ENCODE measurements around the gene GAB3. TPM values are rescaled to one million over a fixed set of nuclear protein-coding genes. Genes with fewer than 3 reads are reported as not detected.

Gene GAB3
- total and polyA plus RNA-seq, 5 experiments from 2014 or later: 0.77 to 10.0 (median 5.2) TPM

DNA sequence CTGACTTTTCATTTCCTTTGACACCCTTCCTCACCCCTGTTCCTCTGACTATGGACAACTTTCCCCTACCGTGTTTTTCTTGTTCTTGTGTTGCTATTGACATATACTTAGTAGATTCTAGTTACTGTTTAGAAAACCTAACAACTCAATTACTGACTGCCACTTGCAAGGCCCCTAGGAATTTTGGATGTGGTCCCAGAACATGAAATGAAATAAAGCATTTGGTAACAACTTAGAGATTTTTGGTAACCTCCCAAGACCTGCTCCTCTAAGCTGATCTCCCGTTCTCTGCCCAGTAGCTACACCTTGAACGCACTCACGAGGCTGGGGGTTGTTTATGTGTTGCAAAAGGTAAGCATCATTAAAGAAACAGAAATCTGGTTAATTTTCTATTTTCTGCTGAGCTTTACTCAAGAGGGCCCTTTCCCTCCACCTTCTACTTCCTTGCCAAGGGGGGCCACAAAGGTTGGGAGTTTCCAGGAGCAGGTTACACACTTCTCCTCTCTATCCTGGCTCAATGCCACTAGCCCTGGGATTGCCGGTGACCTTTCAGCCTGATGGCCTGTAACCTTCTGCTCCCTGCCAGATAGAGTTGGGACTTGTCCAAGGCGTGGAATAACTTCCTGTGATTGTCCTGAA lies 20.5 kb downstream of the GAB3 start:
- ATAC-seq (no peak), DNase-seq (no peak)
- H3K4me3 Mint-ChIP-seq: peak overlapping the region in 3 of 10 donors; percentile 34 to 60 (median 49)
- H3K27ac Mint-ChIP-seq: peak overlapping the region in 7 of 10 donors; percentile 3 to 97 (median 83)
- H3K36me3 Mint-ChIP-seq: no peaks in the 10 kb centered on the region
- no peaks in the 10 kb centered on the region for H3K27me3 Mint-ChIP-seq
- no peaks in the 10 kb centered on the region for H3K9me3 Mint-ChIP-seq
- peaks cover 31 to 99% (median 86%) of the 10 kb centered on the region in 4 donors for H3K4me1 Mint-ChIP-seq
- POLR2A ChIA-PET: interaction anchor here (2.4 to 2.5 kb wide), 2 partner anchors 16 to 20 kb away, joined by 5 to 13 read pairs; partner anchors contain the start of gene GAB3

DNA sequence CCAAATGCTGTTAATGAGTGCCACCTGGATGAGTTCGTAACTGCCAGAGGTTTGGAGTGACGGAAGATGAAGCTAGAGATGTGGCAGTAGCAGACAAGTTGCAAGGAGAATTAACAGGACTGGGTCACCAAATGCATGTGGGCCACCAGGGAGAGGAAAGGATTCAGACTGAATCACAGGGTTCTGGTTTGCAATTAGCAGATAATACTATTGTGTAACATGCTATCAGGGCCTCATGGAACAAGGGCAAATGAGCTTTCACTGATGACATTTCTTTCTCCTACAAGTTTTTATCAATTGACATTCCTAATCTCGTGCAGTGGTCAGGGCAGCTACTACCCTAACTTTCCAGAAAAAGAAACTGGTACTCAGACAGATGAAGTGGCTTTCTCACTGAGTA lies 21.4 kb downstream of the GAB3 start:
- no peak for ATAC-seq
- POLR2A ChIA-PET: interaction anchor here (1.3 kb wide), 1 partner anchor 19 kb away, joined by 3 read pairs; no protein-coding TSS in a partner anchor
- H3K4me3 Mint-ChIP-seq: no peak overlapping the region
- H3K36me3 Mint-ChIP-seq: no peaks in the 10 kb centered on the region
- no peaks in the 10 kb centered on the region for H3K9me3 Mint-ChIP-seq
- peak overlapping the region in 7 of 10 donors; percentile 6 to 97 (median 49) for H3K27ac Mint-ChIP-seq
- DNase-seq: no peak
- H3K4me1 Mint-ChIP-seq: peaks cover 32 to 99% (median 89%) of the 10 kb centered on the region in 4 donors
- H3K27me3 Mint-ChIP-seq: no peaks in the 10 kb centered on the region

DNA sequence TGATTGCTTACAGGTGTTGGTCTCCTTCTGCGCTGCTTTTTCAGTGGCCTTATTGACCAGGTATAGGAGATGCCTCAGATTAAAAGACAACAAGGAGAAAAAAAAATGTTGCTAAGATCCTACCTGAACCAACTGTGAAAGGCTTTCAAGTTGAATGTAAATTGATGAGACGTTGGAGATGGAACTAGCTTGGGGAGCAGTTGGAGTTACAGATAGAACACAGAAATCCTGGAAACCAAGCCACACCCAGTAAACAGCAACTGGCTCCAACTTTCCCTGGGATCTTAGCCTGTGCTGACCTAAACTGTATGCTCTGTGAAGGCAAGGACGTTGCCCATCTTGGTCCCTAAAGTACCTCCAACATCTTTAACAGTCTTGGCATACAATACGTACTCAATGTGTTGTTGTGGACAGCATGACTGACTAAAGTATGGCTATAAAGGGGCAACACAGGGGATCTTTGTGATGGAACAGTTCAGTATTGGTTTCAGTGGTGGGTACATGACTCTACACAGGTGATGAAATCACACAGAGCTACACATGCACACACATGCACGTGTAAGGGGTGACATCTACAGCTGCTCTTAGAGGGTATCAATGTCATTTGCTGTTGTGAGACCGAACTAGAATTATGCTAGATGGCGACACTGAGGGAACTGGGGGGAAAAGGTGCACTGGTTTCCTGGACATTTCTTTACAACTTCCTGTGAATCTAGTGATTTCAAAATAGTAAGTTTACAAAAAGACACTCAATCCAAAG lies 22.3 kb downstream of the GAB3 start:
- Mint-ChIP-seq H3K27ac (peak overlapping the region in 4 of 10 donors; percentile 33 to 97 (median 86)), H3K36me3 (no peaks in the 10 kb centered on the region), H3K4me1 (peaks cover 31 to 97% (median 84%) of the 10 kb centered on the region in 4 donors), H3K9me3 (no peaks in the 10 kb centered on the region), H3K4me3 (no peak overlapping the region), H3K27me3 (no peaks in the 10 kb centered on the region)
- POLR2A ChIA-PET: interaction anchor here (1.3 kb wide), 1 partner anchor 20 kb away, joined by 3 read pairs; no protein-coding TSS in a partner anchor
- DNase-seq (no peak), ATAC-seq (no peak)

DNA sequence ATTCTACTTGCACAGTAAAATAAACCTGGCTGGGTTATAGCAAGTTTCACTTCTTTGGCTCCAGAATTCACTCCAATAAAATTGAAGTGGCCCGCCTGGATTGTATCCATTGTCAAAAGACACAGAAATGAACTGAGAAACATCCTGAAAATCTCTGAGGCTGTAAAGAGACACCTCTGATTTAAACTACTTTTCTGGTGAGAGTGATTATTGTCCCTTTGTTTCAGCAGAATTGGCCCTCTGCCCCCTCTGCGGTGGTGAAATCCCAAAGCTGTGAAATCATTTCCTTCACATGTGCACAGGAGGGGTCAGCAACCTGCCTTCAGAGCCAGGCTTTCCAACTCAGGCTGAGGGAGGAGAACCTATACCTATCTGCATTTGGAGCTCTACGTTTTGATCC lies 23.0 kb downstream of the GAB3 start:
- H3K27ac Mint-ChIP-seq: peak overlapping the region in 2 of 10 donors; percentile 53 to 97
- H3K4me1 Mint-ChIP-seq: peaks cover 29 to 97% (median 85%) of the 10 kb centered on the region in 4 donors
- POLR2A ChIA-PET: interaction anchor here (1.3 kb wide), 1 partner anchor 21 kb away, joined by 3 read pairs; no protein-coding TSS in a partner anchor
- DNase-seq (no peak), ATAC-seq (no peak)
- H3K9me3 Mint-ChIP-seq: no peaks in the 10 kb centered on the region
- no peak overlapping the region for H3K4me3 Mint-ChIP-seq
- H3K27me3 Mint-ChIP-seq: no peaks in the 10 kb centered on the region
- H3K36me3 Mint-ChIP-seq: no peaks in the 10 kb centered on the region

DNA sequence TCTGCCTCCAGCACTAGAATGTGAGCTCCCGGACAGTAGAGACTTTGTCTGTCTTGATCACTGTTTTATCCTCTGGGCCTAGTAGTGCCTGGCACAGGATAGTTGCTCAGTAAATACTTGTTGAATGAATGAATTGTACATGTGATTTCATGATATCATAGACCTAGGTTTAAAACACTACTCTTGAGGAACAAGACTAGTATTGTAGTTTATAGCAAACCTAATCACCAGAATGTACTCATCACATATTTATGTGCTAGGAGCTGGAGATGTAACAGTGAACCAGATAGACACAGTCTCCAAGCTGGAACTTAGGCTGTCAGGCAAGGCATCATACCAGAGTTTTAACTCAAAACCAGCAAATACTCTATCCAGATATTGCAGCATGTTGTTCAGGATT lies 23.5 kb downstream of the GAB3 start:
- Mint-ChIP-seq H3K27ac (peak overlapping the region in 4 of 10 donors; percentile 25 to 97 (median 67)), H3K27me3 (no peaks in the 10 kb centered on the region), H3K4me3 (no peak overlapping the region), H3K36me3 (no peaks in the 10 kb centered on the region), H3K9me3 (no peaks in the 10 kb centered on the region), H3K4me1 (peaks cover 27 to 93% (median 80%) of the 10 kb centered on the region in 4 donors)
- no peak for DNase-seq
- POLR2A ChIA-PET: no interaction called here
- ATAC-seq: no peak

DNA sequence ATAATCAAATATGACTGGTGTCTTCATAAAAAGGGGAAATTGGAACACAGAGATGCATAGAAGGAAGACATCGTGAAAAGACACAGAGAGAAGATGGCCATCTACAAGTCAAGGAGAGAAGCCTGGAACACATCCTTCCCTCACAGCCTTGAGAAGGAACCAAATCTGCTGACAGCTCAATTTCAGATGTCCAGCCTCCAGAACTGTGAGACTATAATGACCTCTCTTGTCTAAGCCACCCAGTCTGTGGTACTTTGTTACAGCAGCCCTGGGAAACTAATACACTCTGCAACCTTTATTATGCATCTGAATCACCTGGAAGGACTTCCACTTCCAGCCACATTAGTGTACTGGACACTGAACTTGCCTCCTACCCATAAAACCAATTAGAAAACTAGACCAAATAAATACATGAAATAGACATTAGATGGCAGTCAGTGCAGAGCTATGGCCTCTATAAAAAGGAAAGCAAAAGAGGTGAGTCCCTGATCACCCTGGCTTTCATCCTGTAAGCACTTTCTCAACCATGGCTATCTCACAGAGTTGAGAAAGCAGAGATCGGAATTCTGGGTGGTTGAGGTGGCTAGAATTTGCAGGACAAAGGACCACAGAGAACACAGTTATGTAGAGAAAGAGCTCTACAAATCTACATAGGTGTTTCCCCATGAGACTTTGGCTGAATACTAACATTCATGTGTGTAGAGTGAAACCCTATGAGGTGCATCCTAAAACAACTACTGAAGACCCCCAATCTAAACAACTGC lies 25.7 kb downstream of the GAB3 start:
- Mint-ChIP-seq H3K4me3 (peak overlapping the region in 2 of 10 donors; percentile 7 to 24), H3K36me3 (peaks cover 0 to 1% (median 0%) of the 10 kb centered on the region in 3 donors), H3K4me1 (peaks cover 14 to 81% (median 58%) of the 10 kb centered on the region in 4 donors), H3K27ac (peak overlapping the region in 6 of 10 donors; percentile 34 to 97 (median 63)), H3K9me3 (peaks cover 0 to 3% (median 0%) of the 10 kb centered on the region in 9 donors), H3K27me3 (no peaks in the 10 kb centered on the region)
- ATAC-seq (peak in 1 of 2 donors; percentile 37), DNase-seq (no peak)
- POLR2A ChIA-PET: interaction anchor here (2.0 kb wide), 1 partner anchor 22 kb away, joined by 7 read pairs; no protein-coding TSS in a partner anchor

DNA sequence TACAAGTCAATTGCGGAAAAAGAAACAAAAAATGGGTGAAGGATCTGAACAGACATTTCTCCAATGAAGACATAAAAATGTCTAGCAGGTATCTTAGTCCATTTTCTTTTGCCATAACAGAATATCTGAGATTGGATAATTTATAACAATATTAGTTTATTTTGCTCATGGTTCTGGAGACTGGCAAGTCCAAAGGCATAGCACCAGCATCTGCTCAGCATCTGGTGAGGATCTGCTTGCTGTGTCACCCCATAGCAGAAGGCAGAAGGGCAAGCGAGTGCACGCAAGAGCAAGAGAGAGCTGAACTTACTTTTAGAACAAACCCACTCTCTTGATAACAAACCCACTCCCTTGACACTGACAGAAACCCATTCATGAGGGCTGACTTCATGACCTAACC lies 29.7 kb downstream of the GAB3 start:
- H3K27me3 Mint-ChIP-seq: no peaks in the 10 kb centered on the region
- peak overlapping the region in 2 of 10 donors; percentile 16 to 33 for H3K27ac Mint-ChIP-seq
- H3K36me3 Mint-ChIP-seq: peaks cover 0 to 1% (median 0%) of the 10 kb centered on the region in 3 donors
- POLR2A ChIA-PET: no interaction called here
- H3K4me3 Mint-ChIP-seq: no peak overlapping the region
- DNase-seq (no peak), ATAC-seq (no peak)
- peaks cover 27 to 81% (median 58%) of the 10 kb centered on the region in 4 donors for H3K4me1 Mint-ChIP-seq
- H3K9me3 Mint-ChIP-seq: peaks cover 0 to 3% (median 0%) of the 10 kb centered on the region in 9 donors

DNA sequence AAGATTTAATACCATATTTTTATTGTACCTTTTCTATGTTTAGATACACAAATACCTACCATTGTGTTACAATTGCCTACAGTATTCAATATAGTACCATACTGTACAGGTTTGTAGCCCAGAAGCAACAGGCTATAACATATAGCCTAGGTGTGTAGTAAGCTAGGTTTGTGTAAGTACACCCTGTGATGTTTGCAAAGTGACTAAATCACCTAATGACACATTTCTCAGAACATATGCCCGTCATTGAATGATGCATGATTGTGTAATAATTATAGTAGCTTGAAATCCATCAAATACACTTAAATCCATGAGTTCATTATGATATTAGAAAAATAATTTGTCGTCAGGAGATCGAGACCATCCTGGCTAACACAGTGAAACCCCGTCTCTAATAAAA lies 30.8 kb downstream of the GAB3 start:
- Mint-ChIP-seq H3K27me3 (no peaks in the 10 kb centered on the region), H3K9me3 (peaks cover 0 to 3% (median 0%) of the 10 kb centered on the region in 9 donors), H3K4me1 (peaks cover 24 to 73% (median 50%) of the 10 kb centered on the region in 4 donors), H3K36me3 (peaks cover 0 to 1% (median under 1%) of the 10 kb centered on the region in 3 donors), H3K27ac (no peak overlapping the region), H3K4me3 (no peak overlapping the region)
- no peak for ATAC-seq
- DNase-seq: no peak
- POLR2A ChIA-PET: interaction anchor here (1.1 to 1.9 kb wide), 2 partner anchors 30 to 44 kb away, joined by 3 to 4 read pairs; partner anchors contain the start of gene GAB3

DNA sequence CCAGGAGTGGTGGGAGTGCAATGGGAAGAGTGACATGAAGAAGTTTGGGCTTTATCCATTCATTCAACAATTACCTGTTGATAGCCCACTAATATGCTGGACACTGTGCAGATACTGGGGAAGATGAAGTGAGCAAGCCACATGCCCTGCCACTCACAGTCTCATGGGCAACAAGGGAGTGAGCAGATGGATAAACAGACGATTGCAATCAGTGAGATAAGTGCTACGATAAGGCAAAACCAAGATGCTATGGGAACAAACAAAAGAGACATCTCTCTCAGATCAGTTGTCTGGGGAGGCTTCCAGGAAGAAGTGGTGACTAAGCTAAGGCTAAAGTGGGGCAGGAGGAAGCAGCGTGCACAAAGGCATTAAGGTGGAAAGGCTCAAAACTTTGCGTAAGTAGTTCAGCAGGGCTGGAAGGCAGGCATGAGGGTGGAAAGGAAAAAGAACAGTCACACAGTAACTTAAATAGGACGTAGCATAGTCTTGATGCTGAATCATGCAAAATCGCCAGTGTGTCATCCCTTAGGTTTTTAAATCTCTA lies 31.7 kb downstream of the GAB3 start:
- Mint-ChIP-seq H3K4me1 (peaks cover 22 to 70% (median 45%) of the 10 kb centered on the region in 4 donors), H3K36me3 (peaks cover 0 to 2% (median 1%) of the 10 kb centered on the region in 3 donors), H3K9me3 (peaks cover 0 to 3% (median 0%) of the 10 kb centered on the region in 9 donors), H3K27ac (peak overlapping the region; percentile 19 to 93 (median 64)), H3K27me3 (no peaks in the 10 kb centered on the region), H3K4me3 (peak overlapping the region; percentile 4 to 86 (median 68))
- ATAC-seq (peak; percentile 60 to 77), DNase-seq (no peak)
- POLR2A ChIA-PET: interaction anchor here (1.0 to 1.9 kb wide), 4 partner anchors 13 to 345 kb away, joined by 3 to 4 read pairs (median 4); partner anchors contain the start of genes FLNA and GAB3

DNA sequence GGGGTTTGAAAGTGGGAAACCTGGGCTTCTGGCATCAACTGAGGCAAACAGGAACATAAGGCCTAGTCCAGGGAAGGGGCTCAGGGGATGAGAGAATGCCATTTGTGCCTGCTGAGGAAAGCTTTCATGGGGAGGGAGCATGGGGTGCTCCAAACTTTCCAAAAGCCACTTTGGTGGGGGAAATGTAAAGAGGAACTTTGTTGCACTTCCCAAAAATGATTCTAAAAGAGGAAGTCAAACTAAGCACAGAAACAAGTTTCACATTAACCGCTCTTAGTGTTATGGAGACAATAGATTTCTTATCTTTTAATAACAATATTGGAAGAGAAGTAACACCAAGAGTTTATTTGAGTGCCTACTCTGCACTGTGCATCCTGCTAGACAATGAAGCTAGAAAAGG lies 32.3 kb downstream of the GAB3 start:
- Mint-ChIP-seq H3K4me1 (peaks cover 22 to 66% (median 45%) of the 10 kb centered on the region in 4 donors), H3K27me3 (no peaks in the 10 kb centered on the region), H3K9me3 (peaks cover 0 to 3% (median 0%) of the 10 kb centered on the region in 9 donors), H3K27ac (peak overlapping the region; percentile 72 to 93 (median 87)), H3K4me3 (peak overlapping the region; percentile 16 to 86 (median 76)), H3K36me3 (peaks cover 0 to 2% (median 1%) of the 10 kb centered on the region in 3 donors)
- no peak for DNase-seq
- no peak for ATAC-seq
- POLR2A ChIA-PET: interaction anchor here (1.0 to 1.9 kb wide), 3 partner anchors 13 to 344 kb away, joined by 3 to 4 read pairs (median 4); partner anchors contain the start of gene FLNA

DNA sequence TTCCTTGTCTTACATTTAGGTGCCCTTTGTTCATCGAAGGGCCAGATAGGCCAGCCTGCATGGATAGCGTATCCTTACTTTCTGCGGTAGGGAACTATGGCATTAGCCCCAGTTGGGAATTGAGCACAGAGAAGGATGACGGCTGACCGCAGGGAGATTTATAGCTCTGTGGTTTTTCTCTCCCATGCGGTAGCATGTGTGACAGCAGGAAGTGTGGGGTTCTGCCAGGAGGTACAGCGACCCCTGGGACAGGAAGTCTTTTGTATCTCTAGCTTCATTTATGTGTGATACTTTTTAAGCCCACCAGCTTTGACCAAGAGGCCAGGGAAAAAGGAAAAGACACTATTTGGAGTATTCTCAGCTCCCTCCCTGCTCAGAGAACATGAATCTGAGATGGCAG lies 33.1 kb downstream of the GAB3 start:
- DNase-seq: peak in 7 of 10 donors; percentile 12 to 62 (median 27)
- ATAC-seq: peak; percentile 37 to 69
- Mint-ChIP-seq H3K27me3 (no peaks in the 10 kb centered on the region), H3K4me3 (peak overlapping the region; percentile 41 to 86 (median 76)), H3K9me3 (peaks cover 0 to 3% (median 0%) of the 10 kb centered on the region in 9 donors), H3K4me1 (peaks cover 24 to 65% (median 44%) of the 10 kb centered on the region in 4 donors), H3K36me3 (peaks cover 0 to 4% (median 1%) of the 10 kb centered on the region in 3 donors), H3K27ac (peak overlapping the region; percentile 83 to 93 (median 87))
- POLR2A ChIA-PET: interaction anchor here (1.0 to 1.5 kb wide), 3 partner anchors 14 to 45 kb away, joined by 3 to 7 read pairs (median 3); no protein-coding TSS in a partner anchor

All from naive thymus-derived CD8-positive, alpha-beta T cell (primary cell).